Epidermal melanocyte (primary cell): ENCODE data around the gene USP34.

Experiments
- DNase-seq: peaks from one replicate; pipeline ENCODE4 v3.0.0; 2011; ENCODE audit warnings: low spot score; ENCODE audit not compliant: insufficient read length

The USP34 gene

GRCh38 chr2:61318553-61318952, 152.3 kb downstream of the USP34 start:
- DNase-seq, result no peak

DNA sequence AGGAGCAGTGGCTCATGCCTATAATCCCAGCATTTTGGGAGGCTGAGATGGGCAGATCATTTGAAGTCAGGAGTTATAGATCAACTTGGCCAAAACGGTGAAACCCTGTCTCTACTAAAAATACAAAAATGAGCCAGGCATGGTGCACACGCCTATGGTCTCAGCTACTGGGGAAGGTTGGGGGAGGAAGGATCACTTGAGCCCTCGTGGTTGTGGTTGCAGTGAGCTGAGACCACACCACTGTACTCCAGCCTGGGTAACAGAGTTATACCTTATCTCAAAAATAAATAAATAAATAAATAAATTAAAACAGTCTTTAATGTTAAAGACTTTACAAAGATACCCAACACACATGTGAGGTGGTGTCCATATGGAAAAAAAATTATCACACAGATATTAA, 174.9 kb downstream of the USP34 start:
- no peak for DNase-seq

- DNase-seq, result no peak
Observed at GRCh38 chr2:61291851-61292575, 178.9 kb downstream of the USP34 start.

DNA sequence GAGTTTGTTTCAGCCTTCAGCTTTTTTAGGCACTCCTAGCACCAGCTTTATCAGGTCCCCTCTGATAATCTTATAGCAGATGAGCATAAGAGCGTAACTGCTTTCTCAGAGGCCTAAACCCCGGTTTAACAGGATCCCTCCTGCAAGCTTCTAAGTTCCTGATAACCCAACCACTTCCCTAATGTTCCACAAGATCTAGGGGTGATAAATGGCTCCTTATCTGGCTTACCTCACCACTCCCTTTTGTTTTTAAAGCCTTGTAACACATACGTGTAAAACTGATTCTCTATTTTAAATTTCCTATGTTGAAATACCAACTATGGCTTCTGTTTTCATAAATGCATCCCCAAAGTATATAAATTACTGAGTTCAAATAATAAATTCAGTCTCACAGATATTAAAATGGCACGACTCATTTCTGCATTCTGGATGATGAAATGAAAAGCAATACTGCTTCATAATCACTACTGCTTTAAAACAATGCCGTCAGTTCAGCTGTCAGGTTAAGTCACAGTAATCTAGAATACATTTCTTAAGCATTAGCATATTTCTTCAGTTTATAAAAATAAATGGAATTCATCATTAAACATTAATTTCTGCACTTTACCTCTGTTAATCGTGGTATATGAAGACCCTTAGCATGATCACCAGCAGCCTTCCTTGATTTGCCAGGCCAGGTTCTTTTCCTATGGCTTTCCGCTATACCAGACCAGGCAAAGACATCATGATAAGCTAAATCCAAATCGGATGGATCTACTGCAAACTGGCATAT, 182.6 kb downstream of the USP34 start:
- no peak for DNase-seq

DNA sequence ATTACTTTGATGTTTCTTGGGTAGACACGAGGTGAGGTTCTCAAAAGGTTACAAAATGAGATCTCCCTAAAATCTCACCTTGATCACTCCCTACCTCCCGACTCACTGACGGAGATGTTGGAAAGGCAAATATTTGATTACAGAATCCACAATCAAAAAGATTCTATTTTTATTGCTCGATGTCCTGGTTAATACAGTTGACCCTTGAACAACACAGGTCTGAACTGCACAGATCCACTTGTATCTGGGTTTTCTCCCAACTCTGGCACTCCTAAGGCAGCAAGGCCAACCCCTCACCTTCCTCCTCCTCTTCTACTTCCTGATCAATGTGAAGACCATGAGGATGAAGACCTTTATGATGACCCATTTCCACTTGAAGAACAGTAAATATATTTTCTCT, 183.6 kb downstream of the USP34 start:
- no peak for DNase-seq

DNA sequence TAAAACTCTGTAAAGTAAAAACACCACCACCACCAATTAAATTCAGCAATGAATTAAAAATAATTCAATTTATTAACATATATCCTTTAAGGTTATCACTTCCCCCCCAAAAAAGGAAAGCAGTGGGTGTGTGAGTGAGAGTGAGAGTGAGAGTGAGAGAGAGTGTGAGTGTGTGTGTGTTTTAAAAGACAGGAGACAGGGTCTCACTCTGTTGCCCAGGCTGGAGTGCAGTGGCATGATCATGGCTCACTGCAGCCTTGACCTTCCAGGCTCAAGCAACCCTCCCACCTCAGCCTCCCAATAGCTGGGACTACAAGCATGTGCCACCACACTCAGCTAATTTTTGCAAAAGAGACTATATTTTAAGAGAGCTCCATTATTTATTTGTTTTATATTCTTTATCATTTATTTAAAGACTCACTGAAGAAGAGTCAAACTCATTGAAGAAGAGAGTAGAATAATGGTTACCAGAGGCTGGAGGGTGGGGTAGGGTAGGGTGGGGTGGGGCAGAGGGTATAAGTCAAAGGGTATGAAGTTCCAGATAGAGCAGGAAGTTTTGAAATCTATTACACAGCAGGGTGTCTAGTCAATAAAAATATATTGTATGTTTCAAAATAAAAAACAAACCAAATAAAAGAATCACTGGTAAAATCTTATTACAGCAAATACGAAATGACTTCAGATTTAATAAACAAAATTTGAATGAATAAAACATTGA, 187.3 kb downstream of the USP34 start:
- no peak for DNase-seq

DNA sequence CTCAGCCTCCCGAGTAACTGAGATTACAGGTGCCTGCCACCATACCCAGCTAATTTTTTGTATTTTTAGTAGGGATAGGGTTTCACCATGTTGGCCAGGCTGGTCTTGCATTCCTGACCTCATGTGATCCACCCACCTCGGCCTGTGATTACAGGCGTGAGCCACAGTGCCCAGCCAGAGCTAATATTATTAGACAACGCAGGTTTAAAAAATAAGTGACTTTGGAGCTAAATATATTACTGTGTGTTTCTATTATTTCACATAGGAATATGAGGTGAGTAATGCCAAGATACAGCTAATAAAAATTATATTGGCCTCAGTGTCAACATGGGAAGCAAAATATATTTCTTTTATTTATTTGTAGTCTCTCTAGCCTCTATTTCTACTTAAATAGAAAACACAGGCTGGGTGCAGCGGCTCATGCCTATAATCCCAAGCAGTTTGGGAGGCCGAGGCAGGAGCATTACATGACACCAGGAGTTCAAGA, 188.7 kb downstream of the USP34 start:
- no peak for DNase-seq

GRCh38 chr2:61281321-61281720, 189.6 kb downstream of the USP34 start:
- DNase-seq, result no peak

DNA sequence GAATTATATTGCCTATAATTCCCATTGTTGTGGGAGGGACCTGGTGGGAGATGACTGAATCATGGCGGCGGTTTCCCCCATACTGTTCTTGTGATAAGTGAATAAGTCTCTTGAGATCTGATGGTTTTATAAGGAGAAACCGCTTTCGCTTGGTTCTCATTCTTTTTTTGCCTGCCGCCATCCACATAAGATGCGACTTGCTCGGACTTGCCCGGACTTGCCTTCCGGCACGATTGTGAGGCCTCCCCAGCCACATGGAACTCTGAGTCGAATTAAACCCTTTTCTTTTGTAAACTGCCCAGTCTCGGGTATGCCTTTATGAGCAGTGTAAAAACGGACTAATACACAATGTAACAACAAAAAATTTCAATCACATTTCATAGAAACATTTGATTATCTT, 193.1 kb downstream of the USP34 start:
- DNase-seq, result no peak

DNA sequence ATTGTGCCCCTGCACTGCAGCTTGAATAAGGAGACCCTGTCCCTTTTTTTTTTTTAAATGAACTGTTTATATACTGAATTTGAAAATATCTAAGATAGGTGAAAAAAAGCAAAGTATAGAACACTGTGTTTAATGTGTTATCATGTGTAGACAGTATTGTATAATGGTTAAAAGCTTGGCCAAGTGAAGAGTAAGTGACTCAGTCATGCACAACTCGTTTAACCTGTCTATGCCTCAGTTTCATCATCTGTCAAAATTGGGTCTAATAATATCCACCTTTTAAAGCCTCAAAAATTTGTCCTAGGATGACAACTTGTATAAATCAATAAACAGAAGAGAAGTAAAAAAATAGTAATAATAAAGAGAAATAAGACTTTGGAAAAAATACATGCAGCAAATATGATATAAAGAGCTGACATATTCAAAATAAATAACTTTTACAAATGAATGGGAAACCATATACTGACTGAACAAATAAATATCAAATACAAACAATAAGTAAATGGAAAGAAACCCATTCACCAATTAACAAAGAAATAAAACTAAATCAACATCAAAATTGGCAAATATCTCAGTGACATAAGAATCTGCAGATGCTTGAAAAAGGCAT, 195.2 kb downstream of the USP34 start:
- no peak for DNase-seq

GRCh38 chr2:61272421-61273070, 198.3 kb downstream of the USP34 start:
- DNase-seq, result no peak

- no peak for DNase-seq
Observed at GRCh38 chr2:61268249-61268648, 202.6 kb downstream of the USP34 start.

DNA sequence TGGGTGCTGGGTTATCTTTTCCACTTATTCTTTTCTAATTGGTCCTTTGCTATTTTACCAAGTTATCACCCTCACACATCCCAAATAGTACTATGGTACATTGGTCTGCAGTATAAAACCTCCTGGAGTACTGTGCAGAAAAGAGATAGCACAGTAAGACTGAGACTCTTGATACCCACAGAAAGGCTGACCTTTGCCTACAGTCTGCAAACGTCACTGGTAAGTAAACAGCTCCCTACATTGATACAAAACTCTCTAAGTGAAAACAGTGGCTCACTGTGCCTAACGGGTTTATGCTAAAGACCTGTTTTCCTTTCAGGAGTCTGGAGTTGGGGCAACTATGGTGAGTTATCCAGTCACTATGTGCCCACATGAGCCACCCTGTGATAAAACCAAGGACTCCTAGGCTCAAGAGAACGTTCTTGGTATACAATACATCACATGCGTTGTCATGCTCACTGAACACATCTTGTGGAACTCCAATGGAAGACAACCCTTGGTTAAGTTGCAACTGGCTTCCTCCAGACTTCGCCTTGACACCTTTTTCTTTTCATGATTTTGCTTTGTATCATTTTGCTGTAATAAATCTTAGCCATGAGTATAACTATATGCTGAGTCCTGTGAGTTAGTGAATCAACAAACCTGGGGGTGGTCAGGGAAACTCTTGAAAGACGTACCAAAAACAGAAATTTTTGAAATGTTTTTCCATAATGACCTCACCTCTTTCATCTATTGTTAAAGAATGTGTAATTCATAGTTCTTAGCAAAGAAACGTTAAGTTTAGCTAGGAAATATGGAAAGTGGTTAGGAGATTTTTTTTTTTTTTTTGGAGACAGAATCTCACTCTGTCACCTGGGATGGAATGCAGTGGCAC, 204.0 kb downstream of the USP34 start:
- DNase-seq, result no peak

- DNase-seq, result no peak
Observed at GRCh38 chr2:61263830-61264229, 207.1 kb downstream of the USP34 start.

GRCh38 chr2:61262699-61263098, 208.2 kb downstream of the USP34 start:
- DNase-seq, result no peak

- DNase-seq, result no peak
Observed at GRCh38 chr2:61257446-61257845, 213.4 kb downstream of the USP34 start.

- DNase-seq, result peak; percentile 30
Observed at GRCh38 chr2:61255580-61256437, 215.1 kb downstream of the USP34 start.

DNA sequence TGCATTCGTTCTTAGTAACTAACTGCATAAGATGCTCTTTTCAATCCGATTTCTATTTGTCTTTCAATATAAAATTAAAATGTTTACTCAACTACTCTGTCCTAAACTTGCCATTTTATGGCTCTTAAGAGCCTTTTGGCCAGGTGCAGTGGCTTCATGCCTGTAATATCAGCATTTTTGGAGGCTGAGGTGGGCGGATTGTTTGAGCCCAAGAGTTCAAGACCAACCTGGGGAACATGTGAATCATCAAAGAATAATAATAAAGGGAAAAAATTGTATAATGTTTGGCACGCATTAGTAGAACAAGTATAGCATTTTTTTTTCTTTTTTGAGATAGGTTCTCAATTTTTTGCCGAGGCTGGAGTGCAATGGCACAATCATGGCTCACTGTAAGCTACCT, 216.4 kb downstream of the USP34 start:
- no peak for DNase-seq

GRCh38 chr2:61253136-61253535, 217.8 kb downstream of the USP34 start:
- DNase-seq, result no peak
